Islet precursor cell (in vitro differentiated cells): ENCODE data around the gene WHRN.

Experiments
- DNase-seq: peaks from one replicate; pipeline ENCODE4 v3.0.0-alpha.2; 2018

WHRN gene

DNA sequence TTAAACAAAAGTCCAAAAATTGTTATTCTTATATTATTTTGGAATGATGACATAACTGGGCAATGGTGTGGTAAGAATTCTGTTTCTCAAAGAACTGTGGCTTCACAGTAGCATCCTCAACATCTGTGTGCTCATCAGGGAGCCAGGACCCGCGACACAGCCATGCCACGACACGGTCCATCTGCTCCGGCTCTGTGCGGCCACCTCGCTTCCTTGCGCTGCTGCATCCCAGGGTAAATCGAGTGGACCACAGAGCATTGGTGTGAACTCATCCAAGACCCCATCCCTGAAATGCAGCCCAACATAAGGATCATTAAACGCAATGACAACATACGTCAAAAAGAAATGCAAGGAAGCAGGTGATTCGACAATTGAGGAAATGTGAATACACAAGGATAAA lies 15.3 kb downstream of the WHRN start:
- no peak for DNase-seq

DNA sequence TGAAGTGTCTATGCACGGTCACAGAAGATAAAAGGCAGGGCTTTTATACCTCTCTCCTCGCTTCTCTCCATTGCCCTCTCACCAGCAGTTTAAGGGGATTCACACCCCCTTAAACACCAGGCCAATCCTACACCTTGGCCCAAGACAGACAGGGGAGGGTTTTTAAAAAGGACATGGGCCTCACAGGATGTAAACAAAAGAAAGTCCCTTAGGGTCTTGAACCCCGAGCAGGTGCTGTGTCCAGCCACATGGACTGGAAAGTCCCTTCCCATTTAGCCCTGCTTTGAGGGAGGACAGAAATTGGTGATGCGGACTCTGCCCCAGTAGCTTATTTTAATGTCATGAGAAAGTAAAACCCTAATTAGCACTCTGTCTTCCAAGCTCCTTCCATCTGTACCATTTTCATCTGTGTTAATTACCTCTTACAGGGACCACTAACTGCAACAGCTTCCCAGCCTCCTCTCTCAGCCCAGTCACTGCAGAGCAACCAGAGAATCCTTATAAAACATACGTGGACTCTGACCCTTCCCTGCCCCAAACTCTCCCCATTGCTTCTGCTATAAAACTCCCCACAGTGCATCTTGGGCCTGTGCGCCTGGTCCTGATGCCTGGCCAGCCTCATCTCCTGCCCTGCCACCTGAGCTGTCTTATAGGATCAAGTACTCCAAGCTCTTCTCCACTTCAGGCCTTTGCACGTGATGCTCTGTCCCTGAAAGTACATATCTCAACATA lies 16.7 kb downstream of the WHRN start:
- no peak for DNase-seq

DNA sequence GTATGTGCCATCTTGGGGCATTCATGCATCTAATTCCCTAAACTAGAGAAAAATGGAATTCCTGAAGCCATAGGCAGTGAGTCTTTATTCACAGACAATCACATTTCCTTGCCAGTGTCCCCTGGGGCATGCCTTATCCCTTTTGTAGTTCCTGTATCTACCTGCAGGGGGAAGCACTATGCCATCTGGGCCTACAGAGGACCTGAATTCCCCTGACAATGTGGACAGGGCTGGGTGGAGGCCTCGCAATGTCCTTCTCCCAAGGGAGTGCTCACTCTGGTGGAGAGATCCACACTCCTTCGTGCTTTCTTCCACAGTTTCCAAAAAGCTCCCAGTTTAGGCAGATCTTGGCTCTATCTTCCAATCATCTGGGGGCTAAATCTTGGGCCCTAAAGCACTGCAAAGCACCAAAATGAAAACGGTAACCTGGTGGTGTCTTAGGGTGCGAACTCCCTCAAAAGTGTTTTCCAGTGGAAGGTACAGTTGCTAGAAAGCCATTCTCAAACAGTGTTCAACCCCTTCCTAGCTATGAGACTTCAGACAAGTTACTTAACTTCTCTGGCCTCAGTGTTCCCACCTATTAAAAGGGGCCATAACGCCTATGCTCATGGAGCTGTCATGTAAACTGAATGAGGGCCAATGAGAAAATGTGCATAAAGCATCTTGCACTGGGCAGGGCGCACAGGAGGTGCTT lies 17.5 kb downstream of the WHRN start:
- peak; percentile 86 for DNase-seq

DNA sequence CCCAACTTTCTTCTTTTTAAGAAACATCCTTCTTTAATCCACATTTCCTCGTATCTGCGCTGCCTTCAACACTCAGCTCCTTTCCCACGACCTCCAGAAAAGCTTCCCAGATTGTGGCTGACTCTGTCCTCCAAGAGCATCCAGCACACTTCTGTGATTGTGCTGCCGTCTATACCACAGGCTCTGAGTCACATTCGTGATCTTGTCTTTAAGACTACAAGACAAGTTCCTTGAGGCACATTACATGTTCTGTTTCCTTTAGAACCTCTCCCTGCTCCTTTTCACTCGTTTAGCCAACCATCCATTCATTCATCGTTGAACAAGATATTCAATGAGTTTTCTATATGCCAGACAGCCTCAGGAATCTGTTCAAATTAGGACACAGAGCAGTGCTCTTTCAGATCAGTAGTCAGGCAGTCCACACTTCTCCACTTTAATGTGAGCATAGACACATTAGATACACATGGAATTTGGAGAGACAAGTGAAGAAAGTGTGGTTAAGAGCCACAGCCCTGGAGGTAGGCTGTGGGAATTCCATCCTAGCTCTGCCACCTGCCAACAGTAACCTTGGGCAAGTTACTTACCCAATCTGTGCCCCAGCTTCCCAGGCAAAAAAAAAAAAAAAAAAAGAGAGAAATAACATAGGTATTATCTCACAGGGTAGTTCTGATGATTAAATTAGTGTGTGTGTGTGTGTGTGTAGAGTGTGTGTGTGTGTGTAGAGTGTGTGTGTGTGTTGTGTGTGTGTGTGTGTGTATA lies 18.9 kb downstream of the WHRN start:
- DNase-seq: peak; percentile 74

DNA sequence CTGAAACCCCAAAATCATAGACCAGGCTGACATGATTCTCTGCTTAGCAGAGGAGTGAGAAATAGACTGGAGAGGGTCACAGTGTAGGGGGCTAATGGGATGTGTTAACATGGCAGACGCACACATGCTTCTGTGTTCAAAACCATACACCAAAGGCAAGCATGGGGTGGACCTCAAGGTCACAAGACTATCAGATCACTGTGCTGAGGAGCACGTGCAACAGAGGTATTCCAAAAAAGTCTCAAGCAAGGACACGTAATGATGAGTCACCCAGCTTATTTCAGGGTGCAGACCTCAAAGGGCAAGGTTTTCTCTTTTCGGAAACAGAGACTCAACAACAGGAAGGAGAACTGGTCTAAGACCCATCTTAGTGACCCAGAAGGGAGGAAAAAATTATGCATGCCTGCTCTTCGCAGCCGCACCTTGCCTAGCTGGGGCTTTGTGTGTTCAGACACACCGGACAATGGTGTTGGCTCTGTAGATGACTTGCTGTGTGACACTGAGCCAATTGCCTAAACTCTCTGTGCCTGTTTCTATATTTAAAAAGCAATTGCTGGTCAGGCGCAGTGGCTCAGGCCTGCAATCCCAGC lies 20.3 kb downstream of the WHRN start:
- no peak for DNase-seq

DNA sequence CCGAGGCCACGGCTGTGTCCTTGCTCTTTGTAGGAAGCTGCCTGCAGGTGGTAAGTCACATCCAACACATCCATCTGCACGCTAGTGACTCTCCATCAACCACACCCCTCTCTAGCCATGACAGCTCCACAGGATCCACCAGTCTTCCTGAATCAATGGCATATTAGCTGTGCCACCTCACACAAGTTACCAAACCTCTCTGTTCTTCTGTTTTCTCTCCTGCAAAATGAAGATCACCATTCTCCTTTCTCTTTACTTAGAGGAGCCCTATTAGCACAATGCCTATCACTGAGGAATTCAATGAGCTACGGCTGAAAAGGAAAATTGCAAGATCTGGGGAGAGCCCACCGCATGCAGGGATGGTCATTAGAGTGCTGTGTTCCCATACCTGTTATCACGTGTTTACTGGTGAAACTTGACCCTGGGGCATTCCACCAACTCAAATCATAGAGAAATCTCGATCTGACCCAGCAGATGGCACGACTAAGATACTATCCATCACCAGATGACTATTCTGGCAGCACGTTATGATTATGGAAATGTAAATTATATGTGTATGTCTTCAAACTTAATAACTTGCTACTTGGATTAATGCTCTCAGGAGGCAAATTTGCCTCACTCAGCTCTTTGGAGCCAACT lies 20.9 kb downstream of the WHRN start:
- no peak for DNase-seq

DNA sequence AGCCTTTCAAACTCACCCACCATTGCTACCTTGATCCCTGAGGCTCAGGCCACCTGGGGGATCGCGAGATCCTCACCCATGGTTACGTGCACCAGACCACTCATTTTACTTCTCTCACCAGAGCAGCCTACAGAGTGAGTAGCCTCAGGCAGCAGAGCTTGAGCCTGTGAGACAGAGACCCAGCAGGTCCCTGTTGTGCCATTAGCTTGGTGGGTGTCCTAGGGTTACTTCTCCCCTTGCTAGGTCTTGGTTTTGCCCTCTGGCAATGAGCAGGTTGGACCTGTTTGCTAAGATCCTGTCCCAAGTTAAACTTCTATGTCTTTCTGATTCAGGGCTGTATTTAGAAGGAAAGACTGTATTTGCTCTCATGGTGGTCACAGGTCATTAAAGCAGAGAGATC lies 21.8 kb downstream of the WHRN start:
- DNase-seq: peak; percentile 92

DNA sequence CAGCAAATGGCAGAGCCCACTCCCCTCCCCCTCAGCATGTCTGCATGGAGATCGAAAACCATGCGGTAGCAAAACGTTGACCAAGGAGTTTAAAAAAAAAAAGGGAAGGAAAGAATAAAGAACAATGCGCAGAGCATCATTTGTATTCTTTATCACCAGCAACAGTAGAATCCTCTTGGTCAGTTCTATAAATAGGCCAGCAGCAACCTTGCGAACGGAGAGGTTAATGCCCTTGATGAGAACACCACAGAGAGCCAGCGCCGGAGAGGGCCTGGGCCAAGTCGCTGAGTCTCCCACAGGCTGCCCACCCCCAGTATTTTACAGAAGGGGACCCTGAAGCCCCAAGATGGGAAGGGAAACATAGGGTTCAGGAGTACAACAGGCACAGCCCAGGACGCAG lies 22.7 kb downstream of the WHRN start:
- no peak for DNase-seq

DNA sequence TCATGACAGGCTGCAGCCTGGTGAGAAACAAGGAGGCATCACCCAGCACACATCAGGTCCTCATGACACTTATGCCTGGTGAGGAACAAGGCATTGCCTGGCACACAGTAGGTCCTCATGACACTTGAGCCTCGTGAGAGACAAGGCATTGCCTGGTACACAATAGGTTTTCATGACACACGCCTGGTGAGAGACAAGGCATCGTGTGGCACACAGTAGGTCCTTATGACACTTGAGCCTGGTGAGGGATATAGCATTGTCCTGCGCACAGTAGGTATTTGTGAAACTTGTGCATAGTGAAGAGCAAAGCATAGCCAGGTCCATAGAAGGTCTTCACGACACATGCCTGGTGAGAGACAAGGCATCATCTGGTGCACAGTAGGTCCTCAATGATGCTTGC lies 23.5 kb downstream of the WHRN start:
- no peak for DNase-seq

DNA sequence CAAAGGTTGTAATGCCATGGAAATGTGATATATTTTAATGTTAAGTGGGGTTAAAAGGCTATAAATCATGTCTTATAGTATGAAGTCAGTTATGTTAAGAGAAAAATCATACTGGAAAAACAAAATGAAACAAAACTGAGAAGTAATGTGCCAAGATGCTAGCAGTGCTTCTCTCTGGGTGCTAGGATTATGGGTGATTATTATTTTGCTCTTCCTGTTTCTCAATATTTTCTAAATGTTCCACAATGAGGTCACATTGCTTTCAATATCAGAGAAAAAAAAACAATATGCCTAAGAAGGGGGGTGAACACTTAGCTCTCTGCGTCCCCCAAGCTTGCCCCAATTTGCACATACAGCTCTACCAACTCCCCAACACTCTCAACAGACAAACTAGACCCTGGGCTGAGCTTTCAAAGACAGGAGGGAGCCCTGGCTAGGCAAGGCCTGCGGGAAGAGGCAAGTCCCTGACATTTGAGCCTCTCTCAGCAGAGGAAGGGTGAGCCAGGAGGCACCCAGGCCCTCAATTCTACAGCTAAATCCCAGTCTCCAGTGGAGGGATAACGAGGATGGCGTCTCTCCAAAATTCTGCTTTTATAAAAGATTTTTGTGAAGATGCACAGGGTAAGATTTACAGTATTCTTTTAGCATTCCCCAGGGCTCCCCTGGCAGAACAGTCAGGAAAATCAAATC lies 24.4 kb downstream of the WHRN start:
- no peak for DNase-seq

DNA sequence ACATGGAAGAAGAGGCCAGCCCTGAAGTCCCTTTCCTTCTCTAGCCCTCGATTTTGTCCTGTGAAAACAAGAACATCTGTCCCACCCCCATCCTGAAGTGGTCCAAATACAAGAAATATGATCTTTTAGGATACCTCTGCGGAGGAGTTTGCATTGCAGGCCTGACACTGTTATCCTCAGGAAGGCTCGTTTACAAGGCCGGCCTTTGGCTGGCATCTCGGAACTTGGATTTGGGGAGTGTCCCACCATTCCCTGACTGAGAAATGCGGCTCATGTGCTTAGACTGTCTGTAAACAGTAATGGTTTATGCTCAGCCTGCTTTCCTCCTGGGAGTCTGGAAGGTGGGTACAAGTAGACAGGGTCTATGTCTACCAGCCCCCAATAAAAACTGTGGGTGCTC lies 26.4 kb downstream of the WHRN start:
- no peak for DNase-seq

DNA sequence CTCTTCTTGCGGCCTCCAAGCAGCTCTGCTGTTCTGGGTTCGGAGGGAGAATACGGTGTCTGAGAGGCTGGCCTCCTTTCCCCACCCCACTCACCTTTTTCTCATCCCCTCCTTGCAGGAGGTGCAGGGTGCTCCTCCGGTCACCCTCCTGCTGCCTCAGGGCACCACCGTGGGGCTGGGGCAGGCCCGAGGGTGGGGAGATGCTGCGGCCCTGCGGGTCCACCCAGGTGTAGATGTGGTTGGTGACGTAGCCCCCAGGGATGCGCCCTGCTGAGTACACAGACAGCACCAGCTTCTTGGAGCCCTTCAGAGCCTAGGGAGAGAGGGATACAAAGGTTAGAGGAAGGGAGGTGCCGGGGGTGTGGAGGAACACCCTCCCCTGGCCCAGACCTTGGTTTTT lies 26.8 kb downstream of the WHRN start:
- DNase-seq: no peak

DNA sequence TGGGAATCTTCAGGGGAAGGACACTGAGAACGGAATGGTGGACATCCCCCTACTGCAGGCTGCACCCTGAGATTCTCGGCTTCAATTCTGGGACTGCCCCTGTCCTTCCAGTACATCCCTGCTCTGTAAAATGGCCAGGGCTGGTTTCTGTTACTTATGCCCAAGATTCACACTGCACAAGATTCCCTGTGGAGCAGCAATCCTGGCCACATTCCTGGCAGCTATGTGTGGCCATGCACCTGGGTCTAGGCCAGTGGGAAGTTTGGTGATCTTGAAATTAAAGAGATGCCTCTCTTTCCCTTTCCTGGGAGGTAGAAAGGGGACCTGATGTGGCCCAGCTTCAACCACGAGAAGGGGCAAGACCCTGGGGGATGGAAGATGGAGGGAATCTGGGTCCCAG lies 27.6 kb downstream of the WHRN start:
- DNase-seq: no peak

DNA sequence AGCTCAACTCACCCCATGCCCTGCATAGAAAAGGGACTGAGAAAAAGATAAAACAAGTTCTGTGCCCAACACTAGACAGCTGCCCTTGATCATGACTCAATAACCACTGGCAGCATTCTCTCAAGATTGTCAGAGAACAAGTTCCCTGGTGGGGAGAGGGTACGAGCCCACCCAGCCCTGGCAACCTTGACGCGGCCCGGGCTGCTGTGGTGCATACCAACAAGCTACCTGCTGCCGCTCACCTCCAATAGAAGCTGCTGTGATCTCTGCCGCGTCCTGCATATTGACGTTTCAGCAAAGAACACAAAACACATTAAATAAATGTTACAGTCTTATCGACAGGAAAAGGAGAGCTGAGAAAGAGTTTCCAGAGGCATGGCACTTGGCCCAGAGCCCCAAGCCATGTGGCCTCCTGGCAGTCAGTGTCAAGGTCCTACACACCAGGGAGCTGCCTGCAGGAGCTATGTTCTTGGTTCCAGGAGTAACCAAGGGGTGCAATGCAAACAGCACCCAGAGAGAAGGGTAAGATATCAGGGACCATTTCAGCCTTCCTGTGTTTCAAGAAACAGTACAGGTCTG lies 28.3 kb downstream of the WHRN start:
- no peak for DNase-seq

DNA sequence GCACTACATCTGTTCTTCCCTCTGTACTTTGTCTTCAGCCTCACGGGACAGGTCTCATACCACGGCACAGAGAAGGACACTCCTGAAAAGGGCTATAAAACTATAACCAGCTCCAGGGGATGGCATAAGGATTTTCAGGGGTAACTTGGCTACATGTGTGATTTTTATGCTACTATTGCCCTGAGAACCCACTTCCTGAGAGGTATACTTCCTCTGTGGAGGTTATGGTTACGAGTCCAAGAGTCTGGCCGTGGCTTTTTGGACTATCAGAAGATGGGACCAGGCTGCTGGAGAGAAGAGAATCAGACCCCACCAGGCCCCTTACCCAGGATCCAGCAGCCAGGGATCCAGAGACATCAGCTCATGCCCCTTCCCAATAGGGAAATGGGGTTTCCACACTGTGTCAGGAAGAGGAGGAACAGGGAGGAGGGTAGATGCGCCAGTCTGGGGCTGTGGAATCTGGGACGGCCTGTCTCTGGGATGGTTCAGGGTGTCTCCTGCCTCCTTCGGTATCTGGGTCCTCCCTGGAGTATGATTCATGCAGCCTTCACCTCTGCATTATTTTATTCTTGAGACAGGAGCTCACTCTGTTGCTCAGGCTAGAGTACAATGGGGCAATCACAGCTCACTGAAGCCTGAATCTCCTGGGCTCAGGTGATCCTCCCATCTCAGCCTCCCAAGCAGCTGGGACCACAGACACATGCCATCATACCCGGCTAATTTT lies 29.7 kb downstream of the WHRN start:
- DNase-seq: no peak

DNA sequence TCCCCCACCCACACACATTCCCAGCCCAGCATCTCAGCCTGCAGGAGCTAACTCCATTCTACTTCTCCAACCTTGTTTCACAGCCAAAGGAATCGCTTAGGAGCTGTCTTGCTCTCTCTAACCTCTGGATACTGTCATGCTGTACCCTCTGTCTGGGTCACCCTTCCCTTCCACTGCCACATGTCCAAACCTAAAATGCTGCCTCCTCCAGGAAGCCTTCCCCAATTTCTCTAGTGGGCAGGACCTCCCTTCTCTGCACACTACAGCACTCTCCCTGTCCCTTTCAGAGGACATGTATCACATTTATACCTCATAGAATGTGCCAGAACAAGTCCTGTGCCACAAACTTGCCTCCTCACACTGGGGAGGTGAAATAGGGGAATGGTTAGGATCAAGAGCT lies 30.8 kb downstream of the WHRN start:
- DNase-seq: no peak

DNA sequence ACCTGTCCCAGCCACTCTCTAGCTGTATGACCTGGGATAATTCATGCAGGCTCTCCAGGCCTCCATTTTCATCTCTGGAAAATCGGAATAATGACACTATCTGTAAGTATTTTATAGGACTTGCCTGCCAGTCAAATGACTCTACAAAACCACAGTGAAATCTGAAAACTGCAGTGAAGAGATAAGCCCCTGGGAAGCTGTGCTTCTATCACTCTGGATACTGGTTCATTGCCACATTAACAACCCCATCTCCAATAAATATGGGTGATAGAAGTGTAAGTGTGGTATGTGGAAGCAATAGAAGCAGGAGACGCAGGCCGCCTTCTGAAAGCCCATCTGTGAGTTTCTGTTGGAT lies 31.8 kb downstream of the WHRN start:
- DNase-seq: no peak

DNA sequence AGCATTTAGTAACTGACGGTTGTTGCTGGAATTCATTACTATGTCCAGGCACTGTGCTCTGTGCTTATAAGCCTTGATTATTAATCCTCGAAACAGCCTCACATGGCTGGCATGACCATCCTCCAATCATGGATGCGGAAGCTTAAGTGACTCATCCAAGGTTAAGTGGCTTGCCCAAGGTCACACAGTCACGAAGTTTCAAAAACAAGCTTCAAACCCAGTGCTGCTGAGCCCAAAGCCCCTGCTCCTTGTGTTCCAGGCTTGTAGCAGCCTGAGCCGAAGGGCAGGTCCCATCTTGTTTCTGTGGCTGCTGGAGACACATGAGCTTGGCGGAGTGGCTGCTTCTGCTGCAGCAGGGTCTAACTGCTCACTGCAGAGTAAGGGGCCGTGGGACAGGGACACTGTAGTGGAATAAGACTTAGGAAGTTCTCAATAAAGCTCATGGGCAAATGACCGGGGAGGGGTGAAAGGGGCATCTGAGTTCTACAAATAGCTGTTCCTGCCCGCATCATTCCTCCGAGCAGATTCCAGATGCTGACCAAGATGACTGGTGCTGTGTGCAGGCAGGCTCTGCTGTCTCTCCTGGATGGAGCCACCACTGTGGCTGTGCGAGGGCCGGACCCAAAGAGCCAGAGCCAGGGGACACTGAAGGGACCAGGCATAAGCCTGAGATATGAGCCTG lies 32.4 kb downstream of the WHRN start:
- no peak for DNase-seq

DNA sequence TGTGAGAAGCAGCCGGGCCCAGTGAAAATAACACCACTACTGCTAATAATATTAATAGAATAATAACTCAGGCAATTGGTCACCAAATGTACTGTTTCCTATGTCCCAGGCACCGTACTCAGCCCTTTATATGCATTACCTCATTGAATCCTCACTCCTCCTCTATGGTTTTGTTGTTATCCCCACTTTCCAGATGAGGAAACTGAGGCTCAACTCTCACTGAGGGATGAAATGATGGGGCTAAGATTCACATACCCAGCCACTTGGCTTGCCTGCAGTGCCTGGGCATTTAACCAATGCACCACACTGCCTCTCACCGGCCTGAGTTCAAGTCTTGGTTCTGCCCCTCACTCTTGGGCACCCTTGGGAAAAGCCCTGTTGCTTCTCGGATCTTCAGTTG lies 34.1 kb downstream of the WHRN start:
- DNase-seq: no peak

DNA sequence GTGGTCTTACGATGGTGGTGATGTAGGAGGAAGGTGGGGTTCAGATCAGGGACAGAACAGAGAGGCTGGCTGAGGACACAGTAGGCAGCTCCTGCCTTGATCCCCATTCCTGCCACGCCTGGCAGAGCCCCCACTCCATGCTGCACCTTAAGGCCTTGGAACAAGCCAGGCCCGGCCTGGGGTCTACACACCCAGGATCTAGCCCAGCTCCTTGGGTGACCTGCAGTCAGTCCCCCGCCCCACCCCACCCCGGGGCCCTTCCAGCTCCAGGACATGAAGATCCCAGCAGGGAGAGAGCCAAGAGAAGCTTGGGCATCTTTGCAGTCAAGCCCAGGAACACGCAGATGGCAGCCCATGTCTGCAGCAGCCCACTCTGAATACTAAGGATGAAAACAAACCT lies 34.7 kb downstream of the WHRN start:
- DNase-seq: no peak

DNA sequence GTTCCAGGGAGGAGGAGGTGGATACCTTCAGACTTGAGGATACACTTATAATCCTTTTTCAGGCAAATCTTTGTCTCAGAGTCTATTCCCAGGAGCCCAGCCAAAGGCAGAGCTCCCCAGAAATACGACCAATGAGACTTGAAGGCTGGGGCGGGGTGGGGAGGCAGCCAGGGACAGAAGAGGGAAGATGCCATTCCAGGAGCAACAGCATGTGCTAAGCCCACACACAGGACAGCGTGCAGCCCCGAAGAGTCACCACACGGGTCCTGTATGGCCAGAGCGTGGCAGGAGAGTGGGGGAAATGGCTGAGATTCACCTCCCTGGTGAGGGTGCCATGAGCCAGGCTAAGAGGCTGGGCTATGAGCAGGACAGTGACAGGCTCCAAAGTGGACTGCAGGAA lies 35.2 kb downstream of the WHRN start:
- no peak for DNase-seq
